Neuronal stem cell (in vitro differentiated cells): ENCODE measurements around the gene FGFR2.
A peak's percentile ranks its signal among the peaks of the same experiment; 100 is the strongest.

ENCODE experiments used
- DNase-seq: peaks from one replicate; pipeline ENCODE4 v3.0.0-alpha.2; 2013; ENCODE audit warnings: low spot score
- H2AFZ ChIP-seq: one replicate; pipeline ENCODE4 v1.6.1; 2013; ENCODE audit warnings: mild to moderate bottlenecking, low read length, inconsistent platforms
- H2AK5ac ChIP-seq: 2 replicates; pipeline ENCODE4 v1.6.1; 2013; ENCODE audit warnings: low read depth, mild to moderate bottlenecking, inconsistent platforms, low read length, moderate library complexity, mixed read lengths
- H2BK120ac ChIP-seq: 2 replicates; pipeline ENCODE4 v1.6.1; 2013; ENCODE audit warnings: low read depth, mild to moderate bottlenecking, inconsistent platforms, low read length, moderate library complexity, mixed read lengths
- H2BK12ac ChIP-seq: one replicate; pipeline ENCODE4 v1.6.1; 2013; ENCODE audit warnings: low read length, inconsistent platforms
- H2BK15ac ChIP-seq: 2 replicates; pipeline ENCODE4 v1.6.1; 2013; ENCODE audit warnings: mild to moderate bottlenecking, low read length, inconsistent platforms, mixed read lengths
- H2BK5ac ChIP-seq: one replicate; pipeline ENCODE4 v1.6.1; 2013; ENCODE audit warnings: inconsistent platforms, mild to moderate bottlenecking, low read length, moderate library complexity
- H3K14ac ChIP-seq: one replicate; pipeline ENCODE4 v1.6.1; 2013; ENCODE audit warnings: low read length, inconsistent platforms
- H3K18ac ChIP-seq: 2 replicates; pipeline ENCODE4 v1.6.1; 2013; ENCODE audit warnings: low read length, inconsistent platforms
- H3K23ac ChIP-seq: 2 replicates; pipeline ENCODE4 v1.6.1; 2013; ENCODE audit warnings: low read depth, mild to moderate bottlenecking, mixed read lengths, low read length, inconsistent platforms; ENCODE audit not compliant: poor library complexity
- H3K27ac ChIP-seq: replicated peaks from 3 replicates; pipeline ENCODE4 v1.5.1; 2013; ENCODE audit warnings: low read length, inconsistent platforms
- H3K27me3 ChIP-seq, 3 experiments: 2 replicates each; pipeline ENCODE4 v1.6.1; 2013; ENCODE audit warnings: low read length in 3 of 3, mild to moderate bottlenecking in 2 of 3, inconsistent platforms in 1 of 3, low read depth in 1 of 3, mixed read lengths in 1 of 3, moderate library complexity in 1 of 3; ENCODE audit not compliant: control insufficient read depth in 3 of 3, insufficient read depth in 3 of 3
- H3K36me3 ChIP-seq, 2 donors: replicated peaks in 1 of 2; 2 replicates each; pipeline ENCODE4 v1.6.1; 2013; ENCODE audit warnings: low read length in 2 of 2; ENCODE audit not compliant: control insufficient read depth in 2 of 2, insufficient read depth in 2 of 2
- H3K4ac ChIP-seq: 2 replicates; pipeline ENCODE4 v1.6.1; 2013; ENCODE audit warnings: inconsistent platforms, mild to moderate bottlenecking, low read length, moderate library complexity
- H3K4me1 ChIP-seq, 2 donors: 1 replicate in 1 of 2; 2 replicates in 1 of 2; pipeline ENCODE4 v1.6.1; 2013; ENCODE audit warnings: low read length in 2 of 2, low read depth in 1 of 2; ENCODE audit not compliant: control insufficient read depth in 2 of 2, insufficient read depth in 1 of 2
- H3K4me2 ChIP-seq: one replicate; pipeline ENCODE4 v1.6.1; 2013; ENCODE audit warnings: mild to moderate bottlenecking, low read length, inconsistent platforms; ENCODE audit not compliant: insufficient read depth, poor library complexity, severe bottlenecking
- H3K4me3 ChIP-seq, 2 donors: 2 replicates each; pipeline ENCODE4 v1.5.1; 2013; ENCODE audit warnings: low read length in 2 of 2, mild to moderate bottlenecking in 2 of 2, inconsistent platforms in 1 of 2, moderate library complexity in 1 of 2
- H3K79me1 ChIP-seq: one replicate; pipeline ENCODE4 v1.6.1; 2013; ENCODE audit warnings: low read depth, mild to moderate bottlenecking, inconsistent platforms, low read length, moderate library complexity
- H3K9ac ChIP-seq: one replicate; pipeline ENCODE4 v1.6.1; 2013; ENCODE audit warnings: mild to moderate bottlenecking, low read depth, low read length, inconsistent platforms; ENCODE audit not compliant: poor library complexity
- H3K9me3 ChIP-seq, 2 donors: replicated peaks in 1 of 2; 2 replicates each; pipeline versions ENCODE3 to v1.6.1; 2013; ENCODE audit warnings: low read length in 2 of 2, mild to moderate bottlenecking in 2 of 2, inconsistent platforms in 1 of 2, low read depth in 1 of 2, mixed read lengths in 1 of 2, moderate library complexity in 1 of 2; ENCODE audit not compliant: control insufficient read depth in 2 of 2, insufficient read depth in 1 of 2
- H4K8ac ChIP-seq: one replicate; pipeline ENCODE4 v1.6.1; 2013; ENCODE audit warnings: low read depth, mild to moderate bottlenecking, inconsistent platforms, low read length, moderate library complexity
- H4K91ac ChIP-seq: one replicate; pipeline ENCODE4 v1.6.1; 2013; ENCODE audit warnings: low read length, low read depth, mild to moderate bottlenecking, inconsistent platforms; ENCODE audit not compliant: poor library complexity
- WGBS, 2 donors: extraction: QIAGEN DNeasy Blood & Tissue Kit; methylation state at CpG; one replicate each; pipeline ENCODE4 v1.1.7; 2013; ENCODE audit warnings: missing lambda C conversion rate in 2 of 2, mixed read lengths in 1 of 2; ENCODE audit not compliant: insufficient read length in 2 of 2, insufficient replicate concordance in 1 of 2; ENCODE audit errors: extremely low coverage in 2 of 2; 5-methylcytosine and 5-hydroxymethylcytosine counted together

Gene FGFR2

DNA sequence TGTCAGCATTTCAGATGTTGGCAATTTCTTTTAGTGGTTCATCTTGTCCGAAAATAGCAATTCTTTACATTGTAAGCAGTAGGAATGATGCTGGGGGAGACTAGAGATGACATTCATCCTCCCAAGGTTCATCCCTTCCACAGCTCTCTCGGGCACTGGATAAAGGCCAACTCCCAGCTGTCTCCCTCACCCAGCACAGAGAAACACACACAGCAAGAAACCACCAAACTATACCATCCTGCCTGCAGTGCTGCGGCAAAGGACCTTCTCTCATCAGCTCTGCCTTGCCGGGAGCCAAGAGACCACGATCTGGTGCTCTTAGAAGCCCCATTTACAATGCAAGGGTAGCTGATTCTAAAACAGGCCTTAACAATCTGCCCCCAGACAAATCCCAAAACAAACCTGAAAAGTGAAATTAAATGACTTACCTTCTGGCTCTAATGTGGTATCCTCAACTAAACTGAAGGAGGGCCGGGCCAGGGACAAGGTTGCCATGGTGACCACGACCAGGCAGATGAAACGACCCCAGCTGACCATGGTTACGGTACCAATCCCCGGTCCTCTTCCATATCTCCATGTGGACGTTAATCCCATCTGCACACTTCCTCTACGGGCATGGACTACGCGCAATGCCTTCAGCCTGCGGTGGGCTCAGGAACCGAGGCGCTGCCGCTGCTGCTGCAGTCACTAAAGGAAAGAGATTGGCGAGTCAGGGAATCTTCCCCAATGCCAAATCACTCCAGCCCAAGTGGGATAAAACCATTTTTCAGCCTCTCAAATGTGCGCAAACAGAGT is 4.8 kb downstream of the FGFR2 start:
- Histone ChIP-seq H3K4me2 (no peak overlapping the region), H4K91ac (no peak overlapping the region), H3K4ac (no peak overlapping the region), H3K36me3 (peaks cover 5 to 13% of the 10 kb centered on the region in 2 donors), H3K23ac (no peak overlapping the region), H2AK5ac (no peak overlapping the region), H2BK12ac (no peak overlapping the region), H2AFZ (no peak overlapping the region), H2BK15ac (no peak overlapping the region), H3K27me3 (peaks cover 0 to 27% (median 0%) of the 10 kb centered on the region in 3 experiments), H3K4me3 (no peak overlapping the region), H3K9ac (no peak overlapping the region), H3K14ac (no peak overlapping the region), H3K9me3 (peaks cover 0 to 4% of the 10 kb centered on the region in 2 donors), H3K18ac (no peak overlapping the region), H2BK120ac (no peak overlapping the region), H3K4me1 (peaks cover 10 to 22% of the 10 kb centered on the region in 2 donors), H4K8ac (no peak overlapping the region), H2BK5ac (no peak overlapping the region), H3K27ac (no peak overlapping the region), H3K79me1 (no peaks in the 10 kb centered on the region)
- no CpG with 5 or more reads among the region's 20 CpGs for WGBS, 2 donors
- DNase-seq = no peak

GRCh38 chr10:121592155-121592890 is 5.9 kb downstream of the FGFR2 start:
- WGBS, 2 donors = no CpG with 5 or more reads among the region's 18 CpGs
- H3K27me3 ChIP-seq = peaks cover 0 to 21% (median 0%) of the 10 kb centered on the region in 3 experiments

DNA sequence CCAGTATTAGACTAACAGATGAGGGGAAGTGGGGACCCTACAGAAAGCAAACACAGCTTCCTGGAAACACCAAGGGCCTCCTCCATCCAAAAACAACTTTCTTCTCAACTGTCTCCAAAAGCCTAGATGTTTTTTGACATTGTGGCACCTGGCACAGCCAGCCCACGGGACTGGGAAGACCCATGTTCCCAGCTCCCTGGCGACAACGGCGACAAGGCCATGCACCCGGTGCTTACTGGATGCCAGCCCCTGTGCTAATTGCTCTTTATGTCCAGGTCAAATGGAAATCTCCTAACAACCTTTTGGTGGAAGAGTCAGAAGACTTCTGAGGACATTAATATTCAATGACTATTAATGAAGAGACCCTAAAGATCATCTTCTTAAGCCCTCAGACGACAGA is 7.1 kb downstream of the FGFR2 start:
- H3K4me1 ChIP-seq = peaks cover 6 to 13% of the 10 kb centered on the region in 2 donors
- peaks cover 0 to 20% (median 0%) of the 10 kb centered on the region in 3 experiments for H3K27me3 ChIP-seq
- H3K9ac ChIP-seq = no peak overlapping the region
- H3K4me2 ChIP-seq = no peak overlapping the region
- peaks cover 5 to 13% of the 10 kb centered on the region in 2 donors for H3K36me3 ChIP-seq
- no peak overlapping the region for H4K91ac ChIP-seq
- no peak overlapping the region for H2BK5ac ChIP-seq
- no peak overlapping the region for H3K23ac ChIP-seq
- H2BK12ac ChIP-seq = no peak overlapping the region
- no peak overlapping the region for H4K8ac ChIP-seq
- no peaks in the 10 kb centered on the region for H3K79me1 ChIP-seq
- H2AK5ac ChIP-seq = no peak overlapping the region
- no peak overlapping the region for H2BK120ac ChIP-seq
- no peak for DNase-seq
- no peak overlapping the region for H2BK15ac ChIP-seq
- H3K18ac ChIP-seq = no peak overlapping the region
- H3K4ac ChIP-seq = no peak overlapping the region
- no peak overlapping the region for H3K27ac ChIP-seq
- H2AFZ ChIP-seq = no peak overlapping the region
- H3K4me3 ChIP-seq = no peak overlapping the region
- WGBS, 2 donors = no CpG with 5 or more reads among the region's 6 CpGs
- H3K14ac ChIP-seq = no peak overlapping the region
- H3K9me3 ChIP-seq = peaks cover 4 to 6% of the 10 kb centered on the region in 2 donors

More at GRCh38 chr10:121592155-121592890, 5.9 kb downstream of the FGFR2 start:
- no peak overlapping the region for H3K18ac ChIP-seq
- no peak overlapping the region for H2BK120ac ChIP-seq
- H3K14ac ChIP-seq = no peak overlapping the region
- H3K23ac ChIP-seq = no peak overlapping the region
- H3K36me3 ChIP-seq = peaks cover 5 to 13% of the 10 kb centered on the region in 2 donors
- H3K4me2 ChIP-seq = no peak overlapping the region
- no peak overlapping the region for H3K4me3 ChIP-seq
- no peaks in the 10 kb centered on the region for H3K79me1 ChIP-seq
- DNase-seq = no peak
- H2BK15ac ChIP-seq = no peak overlapping the region
- H3K27ac ChIP-seq = no peak overlapping the region
- no peak overlapping the region for H3K9ac ChIP-seq
- H3K4ac ChIP-seq = no peak overlapping the region
- H4K8ac ChIP-seq = no peak overlapping the region
- H2BK5ac ChIP-seq = no peak overlapping the region
- H2BK12ac ChIP-seq = no peak overlapping the region
- H3K4me1 ChIP-seq = peaks cover 10 to 20% of the 10 kb centered on the region in 2 donors
- no peak overlapping the region for H2AFZ ChIP-seq
- peaks cover 0 to 4% of the 10 kb centered on the region in 2 donors for H3K9me3 ChIP-seq
- H4K91ac ChIP-seq = no peak overlapping the region
- H2AK5ac ChIP-seq = peak overlapping the region; percentile 32

DNA sequence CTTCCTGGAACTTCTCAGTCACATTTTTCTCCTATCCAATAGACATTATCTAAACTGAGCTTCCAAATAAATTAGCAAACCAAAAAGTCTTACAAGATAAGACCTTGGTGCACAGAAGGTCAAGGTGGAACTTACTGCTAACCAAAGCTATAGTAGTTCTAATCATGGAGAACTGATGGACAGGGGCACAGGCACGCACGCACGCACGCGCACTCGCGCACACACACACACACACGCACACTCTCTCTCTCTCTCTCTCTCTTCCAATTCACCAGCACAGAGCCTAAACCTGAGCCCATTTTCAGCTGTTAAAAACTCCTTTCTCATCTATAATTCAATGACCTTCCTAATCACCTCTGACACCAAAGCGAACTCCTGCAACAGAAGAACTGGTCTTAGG is 7.5 kb downstream of the FGFR2 start:
- Histone ChIP-seq H2BK120ac (no peak overlapping the region), H3K9me3 (peaks cover 4 to 6% of the 10 kb centered on the region in 2 donors), H2BK5ac (no peak overlapping the region), H3K27me3 (peaks cover 0 to 20% (median 0%) of the 10 kb centered on the region in 3 experiments), H2BK15ac (no peak overlapping the region), H4K8ac (no peak overlapping the region), H3K14ac (no peak overlapping the region), H3K4me1 (peaks cover 5 to 9% of the 10 kb centered on the region in 2 donors), H3K18ac (no peak overlapping the region), H2AFZ (no peak overlapping the region), H3K27ac (no peak overlapping the region), H3K4me2 (no peak overlapping the region), H2BK12ac (no peak overlapping the region), H4K91ac (peak overlapping the region; percentile 73), H3K23ac (no peak overlapping the region), H3K4me3 (no peak overlapping the region), H2AK5ac (no peak overlapping the region), H3K79me1 (no peaks in the 10 kb centered on the region), H3K4ac (no peak overlapping the region), H3K9ac (no peak overlapping the region), H3K36me3 (peaks cover 5 to 13% of the 10 kb centered on the region in 2 donors)
- DNase-seq = no peak
- no CpG with 5 or more reads among the region's 9 CpGs for WGBS, 2 donors
